Gastroesophageal sphincter (tissue), 4 donors: ENCODE data around the gene ZHX3. TPM values are rescaled to one million over a fixed set of nuclear protein-coding genes. Genes with fewer than 3 reads are reported as not detected.

ENCODE experiments used
- ATAC-seq: fragments of 150-250 bp; one replicate; pipeline ENCODE4 v1.9.1; 2016; ENCODE audit warnings: mild to moderate bottlenecking, moderate library complexity
- H3K27ac ChIP-seq, 4 donors: fragments of 200-600 bp; sonication (generic) in 3 of 4; 1 replicate in 3 of 4; 2 replicates in 1 of 4; pipeline ENCODE4 v1.5.1; 2016 to 2019
- H3K27me3 ChIP-seq: fragments of 200-600 bp; sonication (generic); one replicate; pipeline ENCODE4 v1.5.1; 2019
- H3K36me3 ChIP-seq, 2 donors: fragments of 200-600 bp; sonication (generic); one replicate each; pipeline ENCODE4 v1.5.1; 2019; ENCODE audit warnings: control low read depth in 1 of 2
- H3K4me1 ChIP-seq, 3 donors: fragments of 200-600 bp; sonication (generic); 1 replicate in 2 of 3; 2 replicates in 1 of 3; pipeline ENCODE4 v1.5.1; 2016 to 2019; ENCODE audit warnings: control low read depth in 2 of 3
- H3K4me3 ChIP-seq, 2 donors: fragments of 200-600 bp; sonication (generic); one replicate each; pipeline ENCODE4 v1.5.1; 2019; ENCODE audit warnings: mild to moderate bottlenecking in 1 of 2, moderate library complexity in 1 of 2
- H3K9me3 ChIP-seq, 3 donors: fragments of 200-600 bp; sonication (generic); one replicate each; pipeline ENCODE4 v1.5.1; 2017 to 2019; ENCODE audit warnings: control low read depth in 2 of 3
- EP300 ChIP-seq: sonication (generic); formaldehyde crosslinking; IDR thresholded peaks from one replicate; pipeline ENCODE4 v1.6.1; 2017; ENCODE audit warnings: antibody characterized with exemption, mild to moderate bottlenecking
- POLR2A ChIP-seq, 2 donors: fragments of 450-650 bp; IDR thresholded peaks; one replicate each; pipeline ENCODE4 v1.6.1; 2017; ENCODE audit warnings: antibody characterized with exemption in 2 of 2, mild to moderate bottlenecking in 2 of 2, moderate library complexity in 1 of 2
- POLR2AphosphoS5 ChIP-seq: sonication (generic); formaldehyde crosslinking; IDR thresholded peaks from one replicate; pipeline ENCODE4 v1.6.1; 2017; ENCODE audit warnings: antibody characterized with exemption
- WGBS, 2 donors: methylation state at CpG; one replicate each; pipeline ENCODE4 v1.1.5; 2018; ENCODE audit warnings: low coverage in 1 of 2; 5-methylcytosine and 5-hydroxymethylcytosine counted together
- total RNA-seq, 4 donors: library from RNA; depleted of rRNA; stranded (reverse); fragments of >200 nt; gene quantifications; one replicate each; pipeline ENCODE4 v1.1.0, GENCODE V29; 2016
- TF ChIP-seq, protein P1 (sequence below), 4 experiments: fragments of 200-600 bp in 2 of 4; fragments of 450-650 bp in 2 of 4; sonication (generic) in 1 of 4; IDR thresholded peaks; one replicate each; pipeline ENCODE4 v1.5.1; 2017 to 2019; ENCODE audit warnings: antibody characterized with exemption in 4 of 4, mild to moderate bottlenecking in 2 of 4, moderate library complexity in 2 of 4

ZHX3 gene
- total RNA-seq, 4 donors from 2014 or later, result 121 to 183 (median 155) TPM

DNA sequence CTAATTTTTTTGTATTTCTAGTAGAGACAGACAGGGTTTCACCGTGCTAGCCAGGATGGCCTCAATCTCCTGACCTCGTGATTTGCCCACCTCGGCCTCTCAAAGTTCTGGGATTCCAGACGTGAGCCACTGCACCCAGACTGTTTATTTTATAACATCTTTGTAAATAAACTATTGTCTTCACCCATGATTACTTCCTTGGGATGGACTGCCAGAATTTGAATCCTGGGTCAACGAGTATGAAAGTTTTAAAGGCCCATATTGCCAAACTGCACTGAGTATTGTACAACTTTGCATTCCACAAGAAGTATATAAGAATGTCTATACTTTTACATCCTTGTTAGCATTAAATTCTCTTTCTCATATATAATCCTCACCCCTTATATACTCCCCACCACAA lies 38.6 kb downstream of the ZHX3 start:
- Histone ChIP-seq H3K4me3 (no peak overlapping the region), H3K36me3 (no peaks in the 10 kb centered on the region), H3K9me3 (no peaks in the 10 kb centered on the region), H3K4me1 (peaks cover 0 to 44% (median 0%) of the 10 kb centered on the region in 3 donors), H3K27ac (no peak overlapping the region), H3K27me3 (no peaks in the 10 kb centered on the region)
- 71 to 81% methylated on average over 5 of the region's 5 CpGs for WGBS, 2 donors
- no peak for ATAC-seq
- TF ChIP-seq EP300 (no peak), POLR2A (IDR thresholded peaks at IDR 0.05) (no peak), POLR2AphosphoS5 (no peak)
- TF ChIP-seq, protein P1, sequence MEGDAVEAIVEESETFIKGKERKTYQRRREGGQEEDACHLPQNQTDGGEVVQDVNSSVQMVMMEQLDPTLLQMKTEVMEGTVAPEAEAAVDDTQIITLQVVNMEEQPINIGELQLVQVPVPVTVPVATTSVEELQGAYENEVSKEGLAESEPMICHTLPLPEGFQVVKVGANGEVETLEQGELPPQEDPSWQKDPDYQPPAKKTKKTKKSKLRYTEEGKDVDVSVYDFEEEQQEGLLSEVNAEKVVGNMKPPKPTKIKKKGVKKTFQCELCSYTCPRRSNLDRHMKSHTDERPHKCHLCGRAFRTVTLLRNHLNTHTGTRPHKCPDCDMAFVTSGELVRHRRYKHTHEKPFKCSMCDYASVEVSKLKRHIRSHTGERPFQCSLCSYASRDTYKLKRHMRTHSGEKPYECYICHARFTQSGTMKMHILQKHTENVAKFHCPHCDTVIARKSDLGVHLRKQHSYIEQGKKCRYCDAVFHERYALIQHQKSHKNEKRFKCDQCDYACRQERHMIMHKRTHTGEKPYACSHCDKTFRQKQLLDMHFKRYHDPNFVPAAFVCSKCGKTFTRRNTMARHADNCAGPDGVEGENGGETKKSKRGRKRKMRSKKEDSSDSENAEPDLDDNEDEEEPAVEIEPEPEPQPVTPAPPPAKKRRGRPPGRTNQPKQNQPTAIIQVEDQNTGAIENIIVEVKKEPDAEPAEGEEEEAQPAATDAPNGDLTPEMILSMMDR (IDR thresholded peaks at IDR 0.05), result no peak

DNA sequence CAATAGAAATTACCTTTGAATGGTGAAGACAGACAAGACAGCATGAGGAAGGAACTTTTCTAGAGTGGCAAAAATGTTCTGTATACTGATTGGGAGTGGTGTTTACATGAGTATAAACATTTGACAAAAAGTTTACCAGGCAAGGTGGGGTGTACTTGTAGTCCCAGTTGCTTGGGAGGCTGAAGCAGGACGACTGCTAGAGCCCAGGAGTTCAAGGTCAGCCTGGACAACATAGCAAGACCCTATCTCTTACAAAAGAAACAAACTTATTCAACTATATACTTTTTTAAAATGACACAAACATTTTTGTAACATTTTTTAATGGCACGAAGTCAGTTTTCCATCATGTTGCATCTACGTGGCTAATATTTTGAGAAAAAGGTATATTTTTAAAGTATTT lies 40.5 kb downstream of the ZHX3 start:
- WGBS, 2 donors, result 90 to 98% methylated on average over 3 of the region's 3 CpGs
- H3K27ac ChIP-seq, result no peak overlapping the region
- H3K4me1 ChIP-seq, result peaks cover 0 to 51% (median 0%) of the 10 kb centered on the region in 3 donors
- H3K4me3 ChIP-seq, result no peak overlapping the region
- no peak for TF ChIP-seq POLR2A (IDR thresholded peaks at IDR 0.05)
- no peak for TF ChIP-seq POLR2AphosphoS5
- no peak for TF ChIP-seq EP300
- TF ChIP-seq, protein P1 (IDR thresholded peaks at IDR 0.05), result no peak
- H3K27me3 ChIP-seq, result no peaks in the 10 kb centered on the region
- ATAC-seq, result no peak
- H3K9me3 ChIP-seq, result no peaks in the 10 kb centered on the region
- no peaks in the 10 kb centered on the region for H3K36me3 ChIP-seq

DNA sequence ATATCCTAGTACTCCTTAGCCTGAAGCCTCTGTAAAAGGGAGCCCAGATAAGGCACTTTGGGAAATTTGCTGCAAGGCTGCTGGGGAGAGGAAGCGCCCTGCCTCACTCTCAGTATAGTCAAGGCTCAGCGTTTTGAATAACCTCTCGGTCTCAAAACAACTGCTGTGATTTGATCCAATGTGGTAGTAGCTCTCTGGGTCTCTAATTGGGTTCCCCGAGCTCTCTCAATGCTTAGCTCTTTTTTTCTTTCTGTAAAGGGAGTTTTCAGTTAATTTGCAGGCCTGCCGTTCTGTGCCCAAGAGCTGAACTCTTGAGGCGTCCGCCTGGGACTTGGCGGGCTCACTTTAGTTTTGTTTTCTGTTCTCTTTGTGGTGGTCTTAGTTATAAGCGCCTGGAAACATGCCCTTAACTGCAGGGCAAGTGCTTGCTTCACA lies 41.2 kb downstream of the ZHX3 start:
- Histone ChIP-seq H3K4me1 (peaks cover 0 to 58% (median 0%) of the 10 kb centered on the region in 3 donors), H3K27me3 (no peaks in the 10 kb centered on the region), H3K36me3 (no peaks in the 10 kb centered on the region), H3K27ac (peak overlapping the region in 2 of 4 donors; percentile 19 to 52), H3K4me3 (no peak overlapping the region), H3K9me3 (no peaks in the 10 kb centered on the region)
- 47 to 64% methylated on average over 3 to 8 of the region's 9 CpGs for WGBS, 2 donors
- ATAC-seq, result no peak
- TF ChIP-seq, protein P1 (IDR thresholded peaks at IDR 0.05), result no peak
- TF ChIP-seq POLR2AphosphoS5 (no peak), POLR2A (IDR thresholded peaks at IDR 0.05) (no peak), EP300 (no peak)

DNA sequence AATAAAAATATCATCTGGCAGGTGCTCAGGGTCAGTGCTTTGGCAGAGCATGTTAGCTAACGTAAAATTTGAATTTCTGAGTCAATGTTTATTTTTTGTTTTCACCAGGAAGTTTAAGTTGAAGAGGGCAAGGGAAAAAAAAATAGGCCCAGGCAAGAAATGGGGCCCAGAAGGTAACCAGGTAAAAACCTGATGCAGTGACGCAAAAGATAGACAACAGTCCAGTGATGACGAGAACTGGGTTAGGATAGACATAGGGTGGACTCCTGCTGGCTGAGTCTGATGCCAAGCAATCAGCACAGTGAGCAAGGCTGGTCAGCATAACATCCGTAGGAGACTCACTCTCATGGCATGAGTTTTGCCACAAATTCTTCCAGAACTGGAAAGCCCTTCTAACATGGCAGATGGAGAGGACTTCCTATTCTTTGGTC lies 42.2 kb downstream of the ZHX3 start:
- no peak for TF ChIP-seq POLR2AphosphoS5
- TF ChIP-seq, protein P1 (IDR thresholded peaks at IDR 0.05), result no peak
- no peak for TF ChIP-seq EP300
- no peak for TF ChIP-seq POLR2A (IDR thresholded peaks at IDR 0.05)
- Histone ChIP-seq H3K27ac (peak overlapping the region in 1 of 4 donors; percentile 30), H3K27me3 (no peaks in the 10 kb centered on the region), H3K4me3 (no peak overlapping the region), H3K4me1 (peaks cover 0 to 63% (median 0%) of the 10 kb centered on the region in 3 donors), H3K36me3 (no peaks in the 10 kb centered on the region), H3K9me3 (no peaks in the 10 kb centered on the region)
- no peak for ATAC-seq
- 77 to 78% methylated on average over 4 of the region's 4 CpGs for WGBS, 2 donors

DNA sequence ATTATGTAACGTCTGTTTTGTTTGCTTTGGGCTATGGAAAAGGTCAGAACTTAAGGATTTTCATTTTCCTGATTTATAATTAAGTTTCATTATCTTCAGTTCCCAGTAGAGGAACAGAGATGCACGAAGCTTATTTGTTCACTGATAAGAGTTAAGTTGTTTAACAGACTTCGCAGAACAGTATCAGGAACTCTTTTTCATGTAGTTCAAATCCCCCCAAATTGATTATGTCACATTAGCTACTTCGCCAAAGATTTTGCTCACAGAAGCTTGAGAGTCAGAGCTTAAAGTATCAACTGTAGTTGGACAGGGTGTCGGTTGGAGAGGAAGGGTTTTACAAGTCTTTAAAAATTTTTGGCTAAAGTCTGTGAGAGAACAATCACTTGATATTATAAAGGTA lies 43.4 kb downstream of the ZHX3 start:
- 56 to 57% methylated on average over 4 to 5 of the region's 5 CpGs for WGBS, 2 donors
- ATAC-seq, result no peak
- H3K27ac ChIP-seq, result peak overlapping the region in 1 of 4 donors; percentile 8

More for the DNA sequence above, 43.4 kb downstream of the ZHX3 start:
- Histone ChIP-seq H3K9me3 (no peaks in the 10 kb centered on the region), H3K27me3 (no peaks in the 10 kb centered on the region), H3K36me3 (no peaks in the 10 kb centered on the region), H3K4me1 (peaks cover 4 to 61% (median 8%) of the 10 kb centered on the region in 3 donors), H3K4me3 (no peak overlapping the region)
- TF ChIP-seq, protein P1 (IDR thresholded peaks at IDR 0.05), result no peak
- TF ChIP-seq POLR2A (IDR thresholded peaks at IDR 0.05) (no peak), EP300 (no peak), POLR2AphosphoS5 (no peak)
